Gastroesophageal sphincter (tissue), 4 donors: ENCODE measurements around the gene KCNT1. TPM values are rescaled to one million over a fixed set of nuclear protein-coding genes. Genes with fewer than 3 reads are reported as not detected.

Source experiments
- ATAC-seq: fragments of 150-250 bp; one replicate; pipeline ENCODE4 v1.9.1; 2016; ENCODE audit warnings: mild to moderate bottlenecking, moderate library complexity
- H3K27ac ChIP-seq, 4 donors: fragments of 200-600 bp; sonication (generic) in 3 of 4; 1 replicate in 3 of 4; 2 replicates in 1 of 4; pipeline ENCODE4 v1.5.1; 2016 to 2019
- H3K27me3 ChIP-seq: fragments of 200-600 bp; sonication (generic); one replicate; pipeline ENCODE4 v1.5.1; 2019
- H3K36me3 ChIP-seq, 2 donors: fragments of 200-600 bp; sonication (generic); one replicate each; pipeline ENCODE4 v1.5.1; 2019; ENCODE audit warnings: control low read depth in 1 of 2
- H3K4me1 ChIP-seq, 3 donors: fragments of 200-600 bp; sonication (generic); 1 replicate in 2 of 3; 2 replicates in 1 of 3; pipeline ENCODE4 v1.5.1; 2016 to 2019; ENCODE audit warnings: control low read depth in 2 of 3
- H3K4me3 ChIP-seq, 2 donors: fragments of 200-600 bp; sonication (generic); one replicate each; pipeline ENCODE4 v1.5.1; 2019; ENCODE audit warnings: mild to moderate bottlenecking in 1 of 2, moderate library complexity in 1 of 2
- H3K9me3 ChIP-seq, 3 donors: fragments of 200-600 bp; sonication (generic); one replicate each; pipeline ENCODE4 v1.5.1; 2017 to 2019; ENCODE audit warnings: control low read depth in 2 of 3
- EP300 ChIP-seq: sonication (generic); formaldehyde crosslinking; IDR thresholded peaks from one replicate; pipeline ENCODE4 v1.6.1; 2017; ENCODE audit warnings: antibody characterized with exemption, mild to moderate bottlenecking
- POLR2A ChIP-seq, 2 donors: fragments of 450-650 bp; IDR thresholded peaks; one replicate each; pipeline ENCODE4 v1.6.1; 2017; ENCODE audit warnings: antibody characterized with exemption in 2 of 2, mild to moderate bottlenecking in 2 of 2, moderate library complexity in 1 of 2
- POLR2AphosphoS5 ChIP-seq: sonication (generic); formaldehyde crosslinking; IDR thresholded peaks from one replicate; pipeline ENCODE4 v1.6.1; 2017; ENCODE audit warnings: antibody characterized with exemption
- WGBS, 2 donors: methylation state at CpG; one replicate each; pipeline ENCODE4 v1.1.5; 2018; ENCODE audit warnings: low coverage in 1 of 2; 5-methylcytosine and 5-hydroxymethylcytosine counted together
- total RNA-seq, 4 donors: library from RNA; depleted of rRNA; stranded (reverse); fragments of >200 nt; gene quantifications; one replicate each; pipeline ENCODE4 v1.1.0, GENCODE V29; 2016
- TF ChIP-seq, protein P1 (sequence below), 4 experiments: fragments of 200-600 bp in 2 of 4; fragments of 450-650 bp in 2 of 4; sonication (generic) in 1 of 4; IDR thresholded peaks; one replicate each; pipeline ENCODE4 v1.5.1; 2017 to 2019; ENCODE audit warnings: antibody characterized with exemption in 4 of 4, mild to moderate bottlenecking in 2 of 4, moderate library complexity in 2 of 4

The KCNT1 gene
- total RNA-seq, 4 donors from 2014 or later = 0.19 TPM; not detected in 3

DNA sequence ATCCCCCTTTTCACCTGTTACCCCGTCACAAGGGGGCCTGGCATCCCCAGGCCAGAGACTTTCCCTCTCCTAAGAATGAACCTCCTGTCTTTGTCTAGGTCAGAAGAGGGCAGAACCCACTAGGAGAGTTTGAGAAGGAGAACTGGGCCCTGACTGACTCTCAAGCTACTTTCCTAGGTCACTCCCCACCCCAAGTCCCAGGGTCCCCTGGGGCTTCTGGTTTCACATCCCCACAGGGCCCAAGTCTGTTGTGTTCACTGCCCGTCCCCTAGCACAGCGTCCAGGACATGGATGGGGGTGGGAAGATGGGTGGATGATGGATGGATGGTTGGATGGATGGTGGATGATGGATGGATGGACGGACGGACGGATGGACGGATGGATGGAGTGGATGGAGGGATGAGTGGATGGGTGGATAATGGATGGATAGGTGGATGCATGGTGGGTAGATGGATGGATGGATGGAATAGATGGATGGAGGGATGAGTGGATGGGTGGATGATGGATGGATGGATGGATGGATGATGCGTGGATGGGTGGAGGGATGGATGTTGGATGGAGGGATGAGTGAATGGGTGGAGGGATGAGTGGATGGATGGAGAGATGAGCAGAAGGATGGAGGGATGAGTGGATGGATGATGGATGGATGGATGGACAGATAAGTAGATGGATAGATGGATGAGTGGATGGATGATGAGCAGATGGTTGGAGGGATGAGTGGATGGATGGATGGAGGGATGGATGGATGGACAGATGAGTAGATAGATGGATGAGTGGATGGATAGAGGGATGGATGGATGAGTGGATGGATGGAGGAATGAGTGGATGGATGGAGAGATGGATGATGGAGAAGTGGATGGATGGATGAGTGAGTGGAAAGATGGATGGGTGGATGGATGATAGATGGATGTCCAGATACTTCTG lies 50.6 kb downstream of the KCNT1 start:
- 83 to 97% methylated on average over 3 to 7 of the region's 8 CpGs for WGBS, 2 donors

DNA sequence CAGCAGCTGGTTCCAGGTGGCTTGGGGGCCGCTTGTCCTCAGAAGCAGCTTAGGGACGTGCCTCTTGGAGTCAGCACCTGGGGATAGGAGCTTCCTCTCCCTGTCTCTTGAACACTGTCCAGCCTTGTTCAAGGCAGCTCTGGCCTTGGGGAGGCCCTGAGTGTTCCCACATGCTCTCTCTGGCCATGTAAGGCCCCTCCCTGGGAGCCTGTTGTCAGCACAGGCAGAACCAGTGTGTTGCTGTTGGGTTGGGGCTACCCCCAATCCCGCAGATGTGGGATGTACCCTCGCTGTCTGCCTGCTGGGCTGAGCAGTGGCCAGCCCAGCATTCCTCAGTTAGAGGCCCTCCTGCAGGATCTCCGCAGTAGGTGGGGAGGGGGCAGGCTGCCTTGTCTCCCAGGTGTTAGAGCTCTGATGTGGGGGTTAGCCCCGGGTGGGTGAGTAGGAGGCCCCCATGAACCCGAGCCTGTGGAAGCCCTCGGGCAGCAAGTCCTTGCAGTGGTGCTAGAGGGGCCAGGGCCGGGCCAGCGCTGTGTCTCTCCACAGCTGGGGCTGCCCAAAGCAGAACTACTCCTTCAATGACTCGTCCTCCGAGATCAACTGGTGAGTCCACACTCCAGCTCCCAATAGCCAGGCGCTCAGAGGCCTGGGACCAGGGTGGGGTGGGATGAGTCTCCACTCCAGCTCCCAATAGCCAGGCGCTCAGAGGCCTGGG lies 51.6 kb downstream of the KCNT1 start:
- H3K4me1 ChIP-seq = no peaks in the 10 kb centered on the region
- no peaks in the 10 kb centered on the region for H3K36me3 ChIP-seq
- no peak overlapping the region for H3K27ac ChIP-seq
- H3K27me3 ChIP-seq = peaks cover 50% of the 10 kb centered on the region
- ATAC-seq = no peak
- H3K9me3 ChIP-seq = peaks cover 0 to 10% (median 0%) of the 10 kb centered on the region in 3 donors
- TF ChIP-seq EP300 (no peak), POLR2A (IDR thresholded peaks at IDR 0.05) (no peak), POLR2AphosphoS5 (no peak)
- TF ChIP-seq, protein P1, sequence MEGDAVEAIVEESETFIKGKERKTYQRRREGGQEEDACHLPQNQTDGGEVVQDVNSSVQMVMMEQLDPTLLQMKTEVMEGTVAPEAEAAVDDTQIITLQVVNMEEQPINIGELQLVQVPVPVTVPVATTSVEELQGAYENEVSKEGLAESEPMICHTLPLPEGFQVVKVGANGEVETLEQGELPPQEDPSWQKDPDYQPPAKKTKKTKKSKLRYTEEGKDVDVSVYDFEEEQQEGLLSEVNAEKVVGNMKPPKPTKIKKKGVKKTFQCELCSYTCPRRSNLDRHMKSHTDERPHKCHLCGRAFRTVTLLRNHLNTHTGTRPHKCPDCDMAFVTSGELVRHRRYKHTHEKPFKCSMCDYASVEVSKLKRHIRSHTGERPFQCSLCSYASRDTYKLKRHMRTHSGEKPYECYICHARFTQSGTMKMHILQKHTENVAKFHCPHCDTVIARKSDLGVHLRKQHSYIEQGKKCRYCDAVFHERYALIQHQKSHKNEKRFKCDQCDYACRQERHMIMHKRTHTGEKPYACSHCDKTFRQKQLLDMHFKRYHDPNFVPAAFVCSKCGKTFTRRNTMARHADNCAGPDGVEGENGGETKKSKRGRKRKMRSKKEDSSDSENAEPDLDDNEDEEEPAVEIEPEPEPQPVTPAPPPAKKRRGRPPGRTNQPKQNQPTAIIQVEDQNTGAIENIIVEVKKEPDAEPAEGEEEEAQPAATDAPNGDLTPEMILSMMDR (IDR thresholded peaks at IDR 0.05) = no peak
- no CpG with 5 or more reads among the region's 14 CpGs for WGBS, 2 donors
- H3K4me3 ChIP-seq = no peak overlapping the region

More for the DNA sequence above, 50.6 kb downstream of the KCNT1 start:
- Histone ChIP-seq H3K36me3 (no peaks in the 10 kb centered on the region), H3K4me1 (no peaks in the 10 kb centered on the region), H3K9me3 (peaks cover 0 to 10% (median 0%) of the 10 kb centered on the region in 3 donors), H3K27me3 (peaks cover 60% of the 10 kb centered on the region), H3K27ac (no peak overlapping the region), H3K4me3 (no peak overlapping the region)
- no peak for ATAC-seq
- no peak for TF ChIP-seq EP300
- no peak for TF ChIP-seq POLR2A (IDR thresholded peaks at IDR 0.05)
- TF ChIP-seq, protein P1 (IDR thresholded peaks at IDR 0.05) = no peak
- TF ChIP-seq POLR2AphosphoS5 = no peak

DNA sequence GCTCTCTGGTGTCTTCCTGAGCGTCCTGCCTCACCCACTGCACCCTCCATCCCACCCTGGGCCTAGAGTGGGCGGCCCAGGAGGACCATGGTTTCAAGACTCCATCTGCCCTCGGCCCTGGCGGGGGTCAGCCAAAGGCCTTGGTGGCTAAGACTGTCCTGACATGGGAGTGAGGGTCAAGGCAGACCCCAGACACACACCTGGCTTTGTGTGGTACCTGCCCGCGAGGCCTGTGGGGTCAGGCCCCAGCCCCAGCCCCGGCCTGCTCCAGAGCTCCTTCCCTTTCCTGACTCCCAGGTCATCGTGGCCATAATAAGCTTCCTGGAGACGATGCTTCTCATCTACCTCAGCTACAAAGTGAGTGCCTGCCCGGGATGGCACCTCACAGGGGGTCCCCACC lies 54.6 kb downstream of the KCNT1 start:
- Histone ChIP-seq H3K4me3 (no peak overlapping the region), H3K9me3 (peaks cover 0 to 10% (median 0%) of the 10 kb centered on the region in 3 donors), H3K4me1 (no peaks in the 10 kb centered on the region), H3K27me3 (peaks cover 46% of the 10 kb centered on the region), H3K36me3 (no peaks in the 10 kb centered on the region), H3K27ac (no peak overlapping the region)
- ATAC-seq = no peak
- WGBS, 2 donors = 70 to 76% methylated on average over 3 to 8 of the region's 10 CpGs
- TF ChIP-seq, protein P1 (IDR thresholded peaks at IDR 0.05) = no peak

DNA sequence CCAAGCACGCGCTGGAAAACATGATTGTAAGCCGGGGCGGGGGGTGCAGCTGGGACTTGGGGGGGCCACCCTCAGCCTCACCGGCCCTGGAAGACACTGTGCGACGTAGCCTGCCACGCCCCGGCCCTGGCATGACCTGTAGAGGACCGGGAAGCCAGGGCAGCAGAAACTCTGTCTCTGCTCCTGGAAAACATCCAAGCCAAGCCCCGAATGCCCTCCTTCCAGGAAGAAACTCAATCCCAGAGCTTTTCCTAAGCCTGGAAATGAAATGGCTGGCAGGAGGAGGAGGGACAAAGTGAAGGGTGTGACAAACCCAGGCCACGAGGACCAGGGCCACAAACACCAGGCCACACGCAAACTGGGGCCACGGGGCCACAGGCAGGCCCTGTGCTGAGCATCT lies 55.4 kb downstream of the KCNT1 start:
- Histone ChIP-seq H3K4me3 (no peak overlapping the region), H3K27ac (no peak overlapping the region), H3K4me1 (no peaks in the 10 kb centered on the region), H3K9me3 (peaks cover 0 to 10% (median 0%) of the 10 kb centered on the region in 3 donors), H3K36me3 (no peaks in the 10 kb centered on the region), H3K27me3 (peaks cover 46% of the 10 kb centered on the region)
- TF ChIP-seq POLR2A (IDR thresholded peaks at IDR 0.05) (no peak), POLR2AphosphoS5 (no peak), EP300 (no peak)
- TF ChIP-seq, protein P1 (IDR thresholded peaks at IDR 0.05) = no peak
- WGBS, 2 donors = no CpG with 5 or more reads among the region's 14 CpGs
- no peak for ATAC-seq
